GM21528 (cell line): ENCODE results near the gene SULT1A1.

Source experiments
- ATAC-seq: cut with Tn5 transposase; IDR thresholded peaks from one replicate; pipeline ENCODE4 v1.9.1; 2021; ENCODE audit warnings: mild to moderate bottlenecking, moderate library complexity; ENCODE audit not compliant: unreplicated experiment, low FRiP score

SULT1A1 gene

GRCh38 chr16:28562199-28562598 lies 47.6 kb downstream of the SULT1A1 start:
- ATAC-seq, result no peak

DNA sequence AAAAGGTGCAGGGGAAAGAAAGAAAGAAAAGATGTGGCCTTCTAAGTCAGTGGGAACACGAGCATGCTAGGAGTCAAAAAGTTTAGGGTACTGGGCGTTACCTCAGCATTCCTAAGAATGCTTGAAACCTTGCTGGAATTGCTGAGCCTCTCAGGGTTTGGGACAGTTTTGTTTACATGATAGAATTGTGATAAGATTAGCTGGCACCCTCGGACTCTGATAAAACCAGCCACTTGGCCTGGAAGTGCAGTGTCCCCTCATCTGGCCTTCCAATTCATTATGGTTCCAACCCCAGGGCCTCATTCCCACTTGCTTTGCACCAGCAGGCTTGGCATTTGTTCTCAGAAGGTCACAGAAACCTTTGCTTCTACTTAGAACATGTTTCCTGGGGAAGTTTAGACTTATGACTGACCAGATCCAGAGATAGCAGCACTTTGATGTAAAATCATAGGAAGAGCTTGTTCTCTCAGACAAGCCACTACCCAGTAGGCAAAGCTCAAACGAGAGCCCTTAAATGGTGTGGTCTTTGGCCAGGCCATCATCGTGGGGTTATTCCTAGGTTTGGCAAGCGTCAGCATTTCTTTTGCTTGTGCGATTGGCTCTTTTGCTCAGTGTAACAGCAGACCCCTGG lies 48.2 kb downstream of the SULT1A1 start:
- ATAC-seq, result no peak

DNA sequence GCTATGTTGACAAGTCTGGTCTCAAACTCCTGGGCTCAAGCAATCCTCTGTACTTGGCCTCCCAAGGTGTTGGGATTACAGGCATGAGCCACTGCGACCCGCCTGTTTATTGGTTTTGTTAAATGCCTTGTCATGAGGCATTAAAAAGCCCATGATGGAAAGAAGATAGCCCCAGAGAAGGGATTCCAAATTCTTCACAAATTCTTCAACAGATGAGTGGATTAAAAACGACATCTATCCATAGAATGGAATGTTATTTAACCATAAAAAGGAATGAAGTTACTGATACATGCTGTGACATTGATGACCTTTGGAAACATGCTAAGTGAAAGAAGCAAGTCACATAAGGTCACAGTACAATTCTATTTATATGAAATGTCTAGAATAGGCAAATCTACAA lies 51.4 kb downstream of the SULT1A1 start:
- no peak for ATAC-seq

- no peak for ATAC-seq
Observed at GRCh38 chr16:28556914-28557320, 52.9 kb downstream of the SULT1A1 start.

- no peak for ATAC-seq
Observed at GRCh38 chr16:28555561-28555960, 54.3 kb downstream of the SULT1A1 start.
